Caco-2 (cell line): Measurements from ENCODE around the gene HMCN2. TPM values are rescaled to one million over a fixed set of nuclear protein-coding genes. Genes with fewer than 3 reads are reported as not detected.
A peak's percentile ranks its signal among the peaks of the same experiment; 100 is the strongest.

Source experiments
- BruUV-seq: library from RNA; stranded (reverse); fragments of 400-500 nt; replicated peaks from 2 replicates; lab custom pipeline; 2021; lab: Mats Ljungman, UMichigan
- CTCF ChIA-PET: fragments of 300-600 bp; sonication (Branson Sonifier 250); formaldehyde crosslinking; loops from one replicate; lab custom pipeline; 2022; ENCODE audit warnings: antibody characterized with exemption; lab: Charles Lee
- POLR2A ChIA-PET: fragments of 300-600 bp; sonication (Branson Sonifier 250); formaldehyde crosslinking; loops from one replicate; lab custom pipeline; 2022; ENCODE audit warnings: antibody characterized with exemption; lab: Charles Lee
- DNase-seq, 2 experiments: peaks; one replicate each; pipeline versions ENCODE4 v3.0.0 to v3.0.0-alpha.2; 2020 to 2022
- H3K27me3 ChIP-seq: replicated peaks from 2 replicates; pipeline ENCODE4 v1.6.0; 2011; ENCODE audit warnings: low read length; ENCODE audit not compliant: control insufficient read depth, insufficient read depth
- H3K36me3 ChIP-seq: 2 replicates; pipeline ENCODE4 v1.5.1; 2011; ENCODE audit warnings: low read length; ENCODE audit not compliant: control insufficient read depth, insufficient read depth
- H3K4me1 ChIP-seq: fragments of 250-450 bp; sonication (Bioruptor Pico); 2 replicates; pipeline ENCODE4 v1.5.1; 2020; ENCODE audit warnings: mild to moderate bottlenecking
- H3K4me3 ChIP-seq: 2 replicates; pipeline ENCODE4 v1.5.1; 2011; ENCODE audit warnings: low read depth, mild to moderate bottlenecking, control low read depth, low read length
- H3K9me3 ChIP-seq: fragments of 250-450 bp; sonication (Bioruptor Pico); 2 replicates; pipeline ENCODE4 v1.5.1; 2020; ENCODE audit warnings: mild to moderate bottlenecking, moderate library complexity
- H3K27ac Mint-ChIP-seq: one replicate; pipeline ENCODE4 v1.8.0; 2022; ENCODE audit warnings: mixed read lengths; ENCODE audit not compliant: unreplicated experiment
- H3K27me3 Mint-ChIP-seq: one replicate; pipeline ENCODE4 v1.8.0; 2022; ENCODE audit warnings: mixed read lengths; ENCODE audit not compliant: insufficient read depth, unreplicated experiment
- H3K36me3 Mint-ChIP-seq: one replicate; pipeline ENCODE4 v1.8.0; 2022; ENCODE audit warnings: mild to moderate bottlenecking, mixed read lengths; ENCODE audit not compliant: insufficient read depth, unreplicated experiment
- H3K4me1 Mint-ChIP-seq: one replicate; pipeline ENCODE4 v1.8.0; 2022; ENCODE audit warnings: low read depth, mixed read lengths; ENCODE audit not compliant: unreplicated experiment
- H3K4me3 Mint-ChIP-seq: one replicate; pipeline ENCODE4 v1.8.0; 2022; ENCODE audit warnings: mild to moderate bottlenecking, moderate library complexity, mixed read lengths; ENCODE audit not compliant: unreplicated experiment
- H3K9me3 Mint-ChIP-seq: one replicate; pipeline ENCODE4 v1.8.0; 2022; ENCODE audit warnings: mixed read lengths; ENCODE audit not compliant: unreplicated experiment
- intact Hi-C: fragments of 100-400 bp; cut with micrococcal nuclease; formaldehyde crosslinking; loops from one replicate; pipeline ENCODE4 v1.10.0; 2022; ENCODE audit not compliant: unreplicated experiment
- total RNA-seq: library from RNA; stranded (reverse); gene quantifications from 2 replicates; pipeline ENCODE4 v1.2.3, GENCODE V29; 2022
- TF ChIP-seq, protein P1 (sequence below), 2 experiments: fragments of 200-600 bp in 1 of 2; IDR thresholded peaks; 1 replicate in 1 of 2; 2 replicates in 1 of 2; pipeline versions ENCODE4 v1.5.1 to v1.8.0; 2011 to 2022; ENCODE audit warnings: antibody characterized with exemption in 1 of 2, control low read depth in 1 of 2, inconsistent platforms in 1 of 2, low read depth in 1 of 2, low read length in 1 of 2, mild to moderate bottlenecking in 1 of 2, moderate library complexity in 1 of 2; ENCODE audit not compliant: insufficient read depth in 1 of 2, severe bottlenecking in 1 of 2, unreplicated experiment in 1 of 2

Gene HMCN2
- total RNA-seq, 1 experiment from 2014 or later: 0.41 TPM

DNA sequence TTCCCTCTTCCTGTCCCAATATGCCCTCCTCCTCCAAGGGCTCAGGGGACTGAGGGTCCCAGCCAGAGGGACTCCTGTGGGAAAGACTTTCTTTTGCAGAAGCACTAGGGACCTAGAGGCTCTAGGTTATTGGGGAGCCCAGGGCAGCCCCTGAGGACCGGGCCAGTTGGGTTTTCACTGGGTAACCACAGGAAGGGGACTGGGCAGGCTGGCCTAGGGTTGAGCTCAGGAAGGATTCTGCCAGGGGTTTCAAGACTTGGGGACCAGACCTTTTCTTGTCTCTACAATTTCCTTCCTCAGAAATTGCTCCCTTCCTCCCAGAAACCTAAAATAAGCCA is 24.4 kb upstream of the HMCN2 start:
- intact Hi-C loops: loop anchor here (10.0 kb wide), 1 partner anchor 356 kb away; no protein-coding TSS in a partner anchor
- Histone ChIP-seq H3K4me3 (no peak overlapping the region), H3K36me3 (no peaks in the 10 kb centered on the region), H3K4me1 (no peaks in the 10 kb centered on the region; the same call in 1 of the 2 replicates), H3K27me3 (no peaks in the 10 kb centered on the region), H3K9me3 (no peaks in the 10 kb centered on the region)
- no peak overlapping the region for H3K27ac Mint-ChIP-seq
- no peak for DNase-seq
- BruUV-seq: no TSS peak
- TF ChIP-seq, protein P1, sequence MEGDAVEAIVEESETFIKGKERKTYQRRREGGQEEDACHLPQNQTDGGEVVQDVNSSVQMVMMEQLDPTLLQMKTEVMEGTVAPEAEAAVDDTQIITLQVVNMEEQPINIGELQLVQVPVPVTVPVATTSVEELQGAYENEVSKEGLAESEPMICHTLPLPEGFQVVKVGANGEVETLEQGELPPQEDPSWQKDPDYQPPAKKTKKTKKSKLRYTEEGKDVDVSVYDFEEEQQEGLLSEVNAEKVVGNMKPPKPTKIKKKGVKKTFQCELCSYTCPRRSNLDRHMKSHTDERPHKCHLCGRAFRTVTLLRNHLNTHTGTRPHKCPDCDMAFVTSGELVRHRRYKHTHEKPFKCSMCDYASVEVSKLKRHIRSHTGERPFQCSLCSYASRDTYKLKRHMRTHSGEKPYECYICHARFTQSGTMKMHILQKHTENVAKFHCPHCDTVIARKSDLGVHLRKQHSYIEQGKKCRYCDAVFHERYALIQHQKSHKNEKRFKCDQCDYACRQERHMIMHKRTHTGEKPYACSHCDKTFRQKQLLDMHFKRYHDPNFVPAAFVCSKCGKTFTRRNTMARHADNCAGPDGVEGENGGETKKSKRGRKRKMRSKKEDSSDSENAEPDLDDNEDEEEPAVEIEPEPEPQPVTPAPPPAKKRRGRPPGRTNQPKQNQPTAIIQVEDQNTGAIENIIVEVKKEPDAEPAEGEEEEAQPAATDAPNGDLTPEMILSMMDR (IDR thresholded peaks at IDR 0.05; ENCODE audit: insufficient read depth in 1 of 2, low read depth in 1 of 2, low read length in 1 of 2, severe bottlenecking in 1 of 2, unreplicated experiment in 1 of 2): no peak
- POLR2A ChIA-PET: no interaction called here
- H3K9me3 Mint-ChIP-seq: no peaks in the 10 kb centered on the region
- CTCF ChIA-PET: no interaction called here
- peaks cover under 1% of the 10 kb centered on the region for H3K36me3 Mint-ChIP-seq
- H3K4me3 Mint-ChIP-seq: no peak overlapping the region
- no peaks in the 10 kb centered on the region for H3K4me1 Mint-ChIP-seq
- no peaks in the 10 kb centered on the region for H3K27me3 Mint-ChIP-seq

DNA sequence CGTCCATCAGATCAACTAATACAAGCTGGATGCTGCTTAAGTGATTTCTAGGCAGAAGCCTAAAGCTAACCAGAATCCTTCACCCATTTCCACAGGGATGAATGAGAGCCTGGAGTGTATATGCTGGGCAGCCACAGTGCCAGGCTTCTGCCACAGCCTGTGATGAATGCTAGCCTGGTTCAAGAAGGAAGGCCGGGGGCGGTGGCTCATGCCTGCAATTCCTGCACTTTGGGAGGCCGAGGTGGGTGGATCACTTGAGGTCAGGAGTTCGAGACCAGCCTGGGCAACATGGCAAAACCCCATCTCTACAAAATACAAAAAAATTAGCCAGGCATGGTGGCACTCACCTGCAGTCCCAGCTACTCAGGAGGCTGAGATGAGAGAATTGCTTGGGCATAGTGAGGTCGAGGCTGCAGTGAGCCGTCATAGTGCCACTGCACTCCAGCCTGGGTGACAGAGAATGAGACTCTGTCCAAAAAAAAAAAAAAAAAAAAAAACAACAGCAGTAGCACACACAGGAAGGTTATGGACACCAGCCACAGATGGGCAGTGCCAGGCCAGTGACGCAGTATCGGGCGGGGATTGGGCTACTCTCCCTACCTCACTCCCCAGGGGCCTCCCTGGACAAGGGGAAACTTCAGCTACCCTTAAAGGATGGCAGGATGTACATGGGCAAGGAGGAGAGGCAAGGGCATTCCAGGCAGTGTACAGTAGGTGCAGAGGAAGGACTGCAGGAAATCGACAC is 23.1 kb upstream of the HMCN2 start:
- intact Hi-C loops: loop anchor here (10.0 kb wide), 1 partner anchor 358 kb away; no protein-coding TSS in a partner anchor
- Mint-ChIP-seq H3K4me1 (no peaks in the 10 kb centered on the region), H3K36me3 (no peaks in the 10 kb centered on the region), H3K4me3 (peak overlapping the region; percentile 60), H3K9me3 (no peaks in the 10 kb centered on the region), H3K27me3 (no peaks in the 10 kb centered on the region), H3K27ac (no peak overlapping the region)
- ChIA-PET CTCF (interaction anchor here (0.6 to 0.7 kb wide), 4 partner anchors 19 to 353 kb away, joined by 3 to 5 read pairs (median 4); no protein-coding TSS in a partner anchor), POLR2A (interaction anchor here (0.5 kb wide), 1 partner anchor 90 kb away, joined by 6 read pairs; no protein-coding TSS in a partner anchor)
- DNase-seq: peak in 1 of 2 experiments; percentile 13
- Histone ChIP-seq H3K4me3 (no peak overlapping the region), H3K4me1 (no peaks in the 10 kb centered on the region; the same call in 1 of the 2 replicates), H3K27me3 (no peaks in the 10 kb centered on the region), H3K36me3 (no peaks in the 10 kb centered on the region), H3K9me3 (no peaks in the 10 kb centered on the region)
- BruUV-seq: no TSS peak
- TF ChIP-seq, protein P1 (IDR thresholded peaks at IDR 0.05; ENCODE audit: insufficient read depth in 1 of 2, low read depth in 1 of 2, low read length in 1 of 2, severe bottlenecking in 1 of 2, unreplicated experiment in 1 of 2): no peak

DNA sequence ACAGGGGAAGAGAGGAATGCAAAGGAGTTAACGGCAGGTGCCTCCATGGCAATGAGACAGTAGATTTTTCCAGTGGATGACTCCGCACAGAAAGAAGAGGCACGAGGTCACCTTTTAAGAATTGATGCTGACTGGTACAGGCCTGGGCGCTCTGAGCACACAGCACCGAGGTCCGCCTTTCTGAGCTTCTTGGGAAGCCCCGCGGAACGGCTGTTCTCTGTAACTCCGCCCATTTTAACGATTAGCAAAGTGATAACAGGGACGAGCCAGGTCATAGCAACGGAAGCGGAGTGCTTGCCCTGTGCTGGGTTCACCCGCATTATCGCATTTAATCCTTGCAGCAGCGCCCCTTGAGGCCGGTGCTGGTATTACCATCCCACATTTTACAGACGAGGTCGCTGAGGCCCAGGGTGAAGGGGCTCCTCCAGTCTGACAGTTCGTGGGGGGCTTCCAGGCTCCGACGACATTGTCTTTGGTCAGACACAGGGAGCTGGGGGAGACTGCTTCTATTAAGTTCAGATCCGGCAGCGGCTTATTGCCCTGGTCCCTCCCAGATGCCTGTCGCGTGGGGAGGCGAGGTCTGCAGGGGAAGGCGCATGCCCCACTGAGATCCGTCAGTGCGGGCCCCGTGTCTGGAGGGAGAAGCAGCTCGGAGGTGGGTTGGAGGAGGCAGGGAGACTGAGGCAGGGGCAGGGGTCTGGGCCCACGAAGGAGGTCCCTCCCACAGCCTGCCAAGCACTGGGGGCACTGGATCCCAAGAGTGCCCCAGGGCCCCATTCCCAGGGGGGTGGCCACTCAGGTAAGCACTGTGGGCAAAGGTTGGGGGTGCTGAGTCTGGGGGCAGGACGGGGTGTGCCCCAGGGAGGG is 22.3 kb upstream of the HMCN2 start:
- H3K27ac Mint-ChIP-seq: no peak overlapping the region

More for the DNA sequence above, 22.3 kb upstream of the HMCN2 start:
- TF ChIP-seq, protein P1 (IDR thresholded peaks at IDR 0.05; ENCODE audit: insufficient read depth in 1 of 2, low read depth in 1 of 2, low read length in 1 of 2, severe bottlenecking in 1 of 2, unreplicated experiment in 1 of 2): peak; percentile 84 to 95
- BruUV-seq: no TSS peak
- peak; percentile 83 to 84 for DNase-seq
- H3K4me1 ChIP-seq: no peaks in the 10 kb centered on the region; the same call in 1 of the 2 replicates
- no peaks in the 10 kb centered on the region for H3K4me1 Mint-ChIP-seq
- H3K9me3 ChIP-seq: no peaks in the 10 kb centered on the region
- peak overlapping the region; percentile 60 for H3K4me3 Mint-ChIP-seq
- intact Hi-C loops: loop anchor here (10.0 kb wide), 1 partner anchor 358 kb away; no protein-coding TSS in a partner anchor
- ChIA-PET POLR2A (no interaction called here), CTCF (interaction anchor here (0.6 to 0.7 kb wide), 4 partner anchors 18 to 354 kb away, joined by 3 to 5 read pairs (median 4); no protein-coding TSS in a partner anchor)
- H3K9me3 Mint-ChIP-seq: no peaks in the 10 kb centered on the region
- no peaks in the 10 kb centered on the region for H3K36me3 Mint-ChIP-seq
- no peak overlapping the region for H3K4me3 ChIP-seq
- no peaks in the 10 kb centered on the region for H3K27me3 ChIP-seq
- no peaks in the 10 kb centered on the region for H3K36me3 ChIP-seq
- H3K27me3 Mint-ChIP-seq: no peaks in the 10 kb centered on the region
